ENCODE measurements around the gene TSSK3. TPM values are rescaled to one million over a fixed set of nuclear protein-coding genes. Genes with fewer than 3 reads are reported as not detected.

Gene TSSK3
- total RNA-seq = under 1 TPM in 1 of 5 donors, not detected in 4; 0.92 TPM
- under 1 TPM in 1 of 3 donors, not detected in 2; 0.43 TPM for polyA plus RNA-seq
- long read RNA-seq, donor 1 = 0 reads
- long read RNA-seq, donor 2 = 0 reads
- long read RNA-seq, donor 3 = 0 reads
- long read RNA-seq, donor 4 = 0 reads
- long read RNA-seq, donor 5 = 0 reads
- long read RNA-seq, donor 6 = 0 reads
- long read RNA-seq, donor 7 = 0 reads
- long read RNA-seq, donor 8, partial matches to known transcripts = 5 of 5 reads
- long read RNA-seq, donor 8, other reads (novel, unspliced or antisense) = 0 of 5 reads
- long read RNA-seq, donor 9 = 0 reads
- long read RNA-seq, donor 10 = 0 reads

GRCh38 chr1:32362474-32363313 is at the start of gene TSSK3, which contains the start of gene FAM229A:
Gene TSSK3 (plus strand): TSS chr1:32362539. CDS start chr1:32362702, 163 bp downstream.
Gene FAM229A (minus strand): TSS chr1:32362485. CDS start chr1:32362091, 394 bp downstream.
- Histone ChIP-seq H3K36me3 (peaks cover 26 to 48% (median 41%) of the 10 kb centered on the region in 4 donors), H3K4me3 (peak within 1 kb of the TSS; percentile 40 to 58 (median 44)), H3K9me3 (no peaks in the 10 kb centered on the region), H3K27me3 (no peaks in the 10 kb centered on the region), H3K27ac (peak within 1 kb of the TSS; percentile 3 to 73 (median 21)), H3K4me1 (peaks cover 14 to 26% (median 21%) of the 10 kb centered on the region in 4 donors)
- 68 to 74% (median 70%) methylated on average over 17 of the region's 17 CpGs for WGBS, 5 donors
- intact Hi-C loops (cut with DNase I; ENCODE audit: low total_unique reads) = no loop called here
- DNase-seq = no peak
- TF ChIP-seq POLR2A (IDR thresholded peaks at IDR 0.05) (no peak), CTCF (IDR thresholded peaks at IDR 0.05) (no peak), POLR2AphosphoS5 (IDR thresholded peaks at IDR 0.05) (no peak), EP300 (IDR thresholded peaks at IDR 0.05) (no peak)

- DNase-seq = no peak
- Histone ChIP-seq H3K27me3 (no peaks in the 10 kb centered on the region), H3K36me3 (peaks cover 10 to 50% (median 43%) of the 10 kb centered on the region in 4 donors), H3K4me3 (no peak overlapping the region), H3K4me1 (peaks cover 19 to 39% (median 34%) of the 10 kb centered on the region in 4 donors), H3K27ac (peak overlapping the region in 1 of 5 donors; percentile 79), H3K9me3 (no peaks in the 10 kb centered on the region)
- TF ChIP-seq POLR2A (IDR thresholded peaks at IDR 0.05) (no peak), POLR2AphosphoS5 (IDR thresholded peaks at IDR 0.05) (no peak), EP300 (IDR thresholded peaks at IDR 0.05) (no peak), CTCF (IDR thresholded peaks at IDR 0.05) (no peak)
- intact Hi-C loops (cut with DNase I; ENCODE audit: low total_unique reads) = no loop called here
- WGBS, 5 donors = 60 to 75% (median 63%) methylated on average over 3 of the region's 3 CpGs
Measured at GRCh38 chr1:32316903-32317277, 45.4 kb upstream of the TSSK3 start.

- DNase-seq = no peak
- Histone ChIP-seq H3K4me3 (no peak overlapping the region), H3K36me3 (peaks cover 10 to 51% (median 47%) of the 10 kb centered on the region in 4 donors), H3K27me3 (no peaks in the 10 kb centered on the region), H3K9me3 (no peaks in the 10 kb centered on the region), H3K4me1 (peaks cover 30 to 53% (median 46%) of the 10 kb centered on the region in 4 donors), H3K27ac (no peak overlapping the region)
- no peak for TF ChIP-seq CTCF (IDR thresholded peaks at IDR 0.05)
- TF ChIP-seq EP300 (IDR thresholded peaks at IDR 0.05) = no peak
- TF ChIP-seq POLR2A (IDR thresholded peaks at IDR 0.05) = no peak
- no peak for TF ChIP-seq POLR2AphosphoS5 (IDR thresholded peaks at IDR 0.05)
- intact Hi-C loops (cut with DNase I; ENCODE audit: low total_unique reads) = no loop called here
- 85 to 93% (median 92%) methylated on average over 10 of the region's 10 CpGs for WGBS, 5 donors
Measured at GRCh38 chr1:32318127-32318869, 44.0 kb upstream of the TSSK3 start.
